Kidney tubule cell (primary cell): ENCODE results near the gene TMEM117.
A peak's percentile ranks its signal among the peaks of the same experiment; 100 is the strongest.

Source experiments
- DNase-seq: peaks from one replicate; pipeline ENCODE4 v3.0.0-alpha.2; 2018; ENCODE audit warnings: low spot score

TMEM117 gene

GRCh38 chr12:43884683-43885410 is 49.0 kb downstream of the TMEM117 start:
- no peak for DNase-seq

GRCh38 chr12:43887397-43887796 is 51.5 kb downstream of the TMEM117 start:
- no peak for DNase-seq

- DNase-seq = peak; percentile 33
Measured at GRCh38 chr12:43891856-43892574, 56.1 kb downstream of the TMEM117 start.

GRCh38 chr12:43893670-43894069 is 57.8 kb downstream of the TMEM117 start:
- DNase-seq = peak; percentile 45

- DNase-seq = no peak
Measured at GRCh38 chr12:43895580-43896206, 59.8 kb downstream of the TMEM117 start.

GRCh38 chr12:43896496-43896895 is 60.6 kb downstream of the TMEM117 start:
- DNase-seq = peak; percentile 62

- DNase-seq = no peak
Measured at GRCh38 chr12:43898474-43898873, 62.6 kb downstream of the TMEM117 start.

- no peak for DNase-seq
Measured at GRCh38 chr12:43899574-43899973, 63.7 kb downstream of the TMEM117 start.

- DNase-seq = no peak
Measured at GRCh38 chr12:43903686-43904085, 67.8 kb downstream of the TMEM117 start.

- no peak for DNase-seq
Measured at GRCh38 chr12:43912859-43913258, 77.0 kb downstream of the TMEM117 start.

GRCh38 chr12:43914391-43914790 is 78.5 kb downstream of the TMEM117 start:
- no peak for DNase-seq

- DNase-seq = peak; percentile 26
Measured at GRCh38 chr12:43914923-43915468, 79.1 kb downstream of the TMEM117 start.

- no peak for DNase-seq
Measured at GRCh38 chr12:43917896-43918295, 82.0 kb downstream of the TMEM117 start.

GRCh38 chr12:43921666-43922337 is 85.9 kb downstream of the TMEM117 start:
- peak; percentile 53 for DNase-seq

- DNase-seq = no peak
Measured at GRCh38 chr12:43930032-43930431, 94.2 kb downstream of the TMEM117 start.

- no peak for DNase-seq
Measured at GRCh38 chr12:43931187-43931586, 95.3 kb downstream of the TMEM117 start.

- no peak for DNase-seq
Measured at GRCh38 chr12:43935581-43935980, 99.7 kb downstream of the TMEM117 start.

GRCh38 chr12:43937947-43938346 is 102.1 kb downstream of the TMEM117 start:
- DNase-seq = no peak

- DNase-seq = no peak
Measured at GRCh38 chr12:43942379-43942778, 106.5 kb downstream of the TMEM117 start.

GRCh38 chr12:43945983-43946382 is 110.1 kb downstream of the TMEM117 start:
- DNase-seq = no peak

GRCh38 chr12:43951286-43951685 is 115.4 kb downstream of the TMEM117 start:
- no peak for DNase-seq

GRCh38 chr12:43957732-43958372 is 122.0 kb downstream of the TMEM117 start:
- DNase-seq = peak; percentile 61
